CD4-positive, alpha-beta T cell treated with Interleukin-1 beta for 1 hour (primary cell): ENCODE data around the gene PTBP1.

Source experiments
- DNase-seq, 2 donors: peaks; one replicate each; pipeline ENCODE4 v3.0.0-alpha.2; 2020 to 2022

Gene PTBP1

DNA sequence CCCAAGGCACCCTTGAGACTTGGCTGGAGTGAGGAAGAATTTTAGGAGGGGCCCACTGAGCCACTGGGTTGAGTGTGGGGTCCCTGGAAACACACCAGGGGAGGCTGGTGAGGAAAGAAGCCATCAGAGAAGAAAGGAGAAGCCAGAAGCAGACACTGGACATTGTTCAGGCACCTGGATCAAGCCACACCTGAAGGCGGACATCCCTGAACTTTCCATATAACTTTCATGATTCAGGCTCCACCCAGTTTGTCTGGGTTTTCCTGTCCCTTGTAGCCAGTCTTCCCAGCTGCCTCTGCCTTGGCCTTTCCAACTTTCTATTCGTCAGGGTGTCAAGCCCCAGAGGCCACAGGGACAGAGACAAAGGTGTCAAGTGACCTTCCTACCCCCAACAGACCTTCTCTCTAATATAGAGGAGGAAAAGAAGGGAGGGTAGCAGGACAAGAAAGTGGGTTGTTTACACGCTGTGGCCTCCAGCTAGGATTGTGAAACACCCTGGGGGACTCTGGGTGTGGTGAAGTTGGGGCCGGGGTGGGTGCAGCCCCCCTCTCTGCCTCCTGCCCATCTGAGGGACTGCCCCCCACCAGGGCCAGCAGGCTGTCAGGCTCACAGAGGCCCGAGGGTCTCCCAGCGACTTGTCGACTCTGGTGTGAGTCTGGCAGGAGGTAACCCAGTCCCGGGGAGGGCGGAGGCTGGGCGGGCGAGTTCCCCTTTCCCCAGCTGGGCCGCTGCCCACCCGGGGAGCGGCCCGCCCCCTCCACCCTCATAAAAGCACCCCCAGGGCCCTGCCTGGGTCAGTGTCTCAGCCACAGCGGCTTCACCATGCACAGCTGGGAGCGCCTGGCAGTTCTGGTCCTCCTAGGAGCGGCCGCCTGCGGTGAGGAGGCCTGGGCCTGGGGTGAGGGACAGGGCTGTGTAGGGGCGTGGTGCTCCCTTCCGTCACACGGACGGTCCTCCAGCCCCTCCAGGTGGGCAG lies 61.9 kb downstream of the PTBP1 start, which contains the start of gene CFD:
TSS of gene CFD (plus strand) at position 797 of the 976 bp plus-strand sequence. CDS start at position 823, 26 bp downstream.
- DNase-seq, result peak in 1 of 2 donors; percentile 61

DNA sequence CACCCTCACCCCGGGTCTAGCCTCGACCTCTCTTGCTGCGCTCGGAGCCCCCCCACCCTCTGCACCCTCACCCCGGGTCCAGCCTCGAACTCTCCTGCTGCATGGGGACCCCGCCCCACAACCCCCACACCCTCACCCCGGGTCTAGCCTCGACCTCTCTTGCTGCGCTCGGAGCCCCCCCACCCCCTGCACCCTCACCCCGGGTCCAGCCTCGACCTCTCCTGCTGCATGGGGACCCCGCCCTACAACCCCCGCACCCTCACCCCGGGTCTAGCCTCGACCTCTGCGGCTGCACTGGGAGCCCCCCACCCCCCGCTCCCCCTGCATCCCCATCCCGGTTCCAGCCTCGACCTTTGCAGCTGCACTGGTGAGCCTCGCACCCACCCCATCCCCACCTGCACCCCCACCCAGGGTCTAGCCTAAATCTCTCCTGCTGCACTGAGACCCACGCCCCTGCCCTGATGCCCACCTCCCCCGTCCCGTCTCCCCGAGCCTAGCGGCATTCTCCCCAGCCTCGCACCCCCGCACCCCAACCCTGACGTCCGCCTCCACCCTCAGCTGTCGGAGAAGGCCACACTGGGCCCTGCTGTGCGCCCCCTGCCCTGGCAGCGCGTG lies 64.0 kb downstream of the PTBP1 start:
- DNase-seq, result no peak
